Activated CD8-positive, alpha-beta memory T cell treated with anti-CD3 and anti-CD28 coated beads, Interleukin-2, amount 50 U/mL, for 48 hours (primary cell): Measurements from ENCODE around the gene SLCO4C1.
"Not testable (repeated sequence)": the region's sequence is repeated elsewhere in the genome, so short reads cannot be mapped to it uniquely, and the experiment has no call there.

Experiments used
- DNase-seq: peaks from one replicate; pipeline ENCODE4 v3.0.0-alpha.2; 2020

SLCO4C1 gene, protein sequence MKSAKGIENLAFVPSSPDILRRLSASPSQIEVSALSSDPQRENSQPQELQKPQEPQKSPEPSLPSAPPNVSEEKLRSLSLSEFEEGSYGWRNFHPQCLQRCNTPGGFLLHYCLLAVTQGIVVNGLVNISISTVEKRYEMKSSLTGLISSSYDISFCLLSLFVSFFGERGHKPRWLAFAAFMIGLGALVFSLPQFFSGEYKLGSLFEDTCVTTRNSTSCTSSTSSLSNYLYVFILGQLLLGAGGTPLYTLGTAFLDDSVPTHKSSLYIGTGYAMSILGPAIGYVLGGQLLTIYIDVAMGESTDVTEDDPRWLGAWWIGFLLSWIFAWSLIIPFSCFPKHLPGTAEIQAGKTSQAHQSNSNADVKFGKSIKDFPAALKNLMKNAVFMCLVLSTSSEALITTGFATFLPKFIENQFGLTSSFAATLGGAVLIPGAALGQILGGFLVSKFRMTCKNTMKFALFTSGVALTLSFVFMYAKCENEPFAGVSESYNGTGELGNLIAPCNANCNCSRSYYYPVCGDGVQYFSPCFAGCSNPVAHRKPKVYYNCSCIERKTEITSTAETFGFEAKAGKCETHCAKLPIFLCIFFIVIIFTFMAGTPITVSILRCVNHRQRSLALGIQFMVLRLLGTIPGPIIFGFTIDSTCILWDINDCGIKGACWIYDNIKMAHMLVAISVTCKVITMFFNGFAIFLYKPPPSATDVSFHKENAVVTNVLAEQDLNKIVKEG

DNA sequence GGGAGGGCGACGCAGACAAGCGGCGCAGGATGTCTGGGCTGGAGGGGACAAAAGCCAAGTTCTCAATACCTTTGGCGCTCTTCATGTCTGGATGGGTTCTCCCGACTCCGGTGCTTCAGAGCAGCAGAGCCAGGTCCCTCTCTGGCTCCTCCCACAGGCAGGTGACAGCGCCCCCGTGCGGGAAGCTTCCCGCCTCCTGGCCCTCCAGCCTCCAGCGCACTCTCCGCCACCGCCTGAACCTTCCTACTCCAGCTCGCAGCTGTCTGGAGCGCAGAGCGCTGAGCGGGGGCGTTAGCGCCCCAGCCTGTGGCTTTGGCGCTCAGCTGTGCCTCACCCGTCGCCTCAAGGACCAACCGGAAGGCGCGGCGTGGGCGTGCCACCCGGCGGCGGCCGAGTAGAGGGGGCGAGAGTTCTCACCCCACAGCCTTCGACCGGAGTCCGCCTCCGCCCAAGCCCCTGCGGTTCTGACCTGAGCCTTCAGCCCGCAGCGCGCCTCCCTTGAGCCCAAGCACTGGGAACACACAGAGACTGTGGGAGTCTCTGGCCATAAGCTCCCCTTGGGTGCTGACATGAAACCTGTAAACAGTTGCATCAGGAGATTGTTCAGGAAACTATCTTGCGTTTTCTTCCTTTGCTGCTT lies at the start of gene SLCO4C1:
TSS of gene SLCO4C1 (minus strand) at position 107 of the 640 bp plus-strand sequence. CDS start at position 85, 22 bp downstream.
- peak; percentile 87 for DNase-seq

DNA sequence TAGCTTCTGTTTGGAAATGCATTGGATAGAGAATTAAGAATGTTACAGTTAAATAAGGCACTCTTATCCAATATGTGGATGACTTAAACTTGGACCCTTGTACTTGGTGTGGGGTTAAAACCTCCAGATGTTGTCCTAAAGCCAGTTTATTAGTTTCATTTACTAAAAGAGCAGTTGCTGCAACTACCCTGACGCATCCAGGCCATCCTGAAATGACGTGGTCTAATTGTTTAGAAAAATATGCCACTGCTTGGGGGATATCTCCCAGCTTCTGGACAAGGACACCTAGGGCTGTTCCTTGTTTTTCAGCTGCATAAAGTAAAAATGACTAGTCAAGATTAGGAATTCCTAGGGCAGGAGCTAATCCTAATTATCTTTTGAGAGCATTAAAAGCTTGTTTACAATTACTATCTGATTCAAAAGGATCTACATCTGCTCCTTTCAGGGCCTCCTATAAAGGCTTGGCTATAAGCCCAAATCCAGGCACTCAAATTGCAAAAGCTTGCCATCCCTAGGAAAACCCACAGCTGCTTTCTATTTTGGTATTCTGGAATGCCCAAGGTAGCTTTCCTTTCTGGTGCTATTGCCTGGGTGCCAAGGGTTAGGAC lies 45.7 kb upstream of the SLCO4C1 start:
- no peak for DNase-seq

DNA sequence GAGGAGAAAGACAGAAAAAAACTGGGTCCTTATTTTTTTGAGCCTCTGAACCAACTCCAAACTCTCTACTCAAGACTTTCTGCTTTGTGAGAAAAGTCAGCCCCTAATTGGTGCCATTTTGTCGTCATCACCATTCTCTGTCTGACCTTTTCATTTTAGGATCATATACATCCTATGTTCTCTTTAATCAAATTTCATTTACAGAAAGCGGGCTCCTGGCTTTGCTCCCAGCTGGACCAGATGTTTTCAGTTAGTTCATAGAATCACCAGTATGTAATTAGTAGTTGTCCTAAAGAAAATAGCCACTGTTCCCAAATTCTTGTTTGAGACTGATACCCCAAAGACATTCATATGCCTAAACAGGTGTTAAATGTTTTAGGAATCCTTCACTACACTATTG lies 28.6 kb upstream of the SLCO4C1 start:
- DNase-seq: no peak

DNA sequence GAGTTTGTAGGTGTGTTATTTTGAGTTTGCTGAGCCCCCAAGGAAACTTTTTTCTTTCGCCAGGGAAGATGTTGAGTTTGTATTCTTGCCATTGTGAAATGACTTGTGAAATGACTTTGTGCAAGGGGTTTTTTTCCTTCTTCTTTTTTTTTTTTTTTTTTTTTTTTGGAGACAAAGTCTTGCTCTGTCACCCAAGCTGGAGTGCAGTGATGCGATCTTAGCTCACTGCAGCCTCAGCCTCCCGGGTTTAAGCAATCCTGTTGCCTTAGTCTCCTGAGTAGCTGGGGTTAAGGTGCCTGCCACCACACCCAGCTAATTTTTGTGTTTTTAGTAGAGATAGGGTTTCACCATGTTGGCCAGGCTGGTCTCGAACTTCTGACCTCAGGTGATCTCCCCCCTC lies 22.7 kb upstream of the SLCO4C1 start:
- DNase-seq: not testable (repeated sequence)

DNA sequence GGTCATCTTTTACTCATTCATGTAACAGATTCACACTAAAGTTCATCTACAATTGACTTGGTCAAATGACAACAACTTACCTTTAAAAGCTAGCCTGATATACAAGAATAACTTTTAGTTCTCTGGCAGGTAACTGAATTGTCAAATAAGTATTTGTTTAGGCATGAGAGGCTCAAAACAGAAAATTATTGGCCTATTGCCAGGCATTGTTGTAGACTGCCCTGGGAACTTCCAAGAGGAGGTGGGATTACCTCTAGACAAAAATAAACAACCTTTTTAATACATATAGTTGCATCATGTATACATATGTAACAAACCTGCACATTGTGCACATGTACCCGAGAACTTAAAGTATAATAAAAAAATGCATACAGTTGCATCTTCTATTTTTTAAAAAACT lies 18.2 kb upstream of the SLCO4C1 start:
- no peak for DNase-seq

DNA sequence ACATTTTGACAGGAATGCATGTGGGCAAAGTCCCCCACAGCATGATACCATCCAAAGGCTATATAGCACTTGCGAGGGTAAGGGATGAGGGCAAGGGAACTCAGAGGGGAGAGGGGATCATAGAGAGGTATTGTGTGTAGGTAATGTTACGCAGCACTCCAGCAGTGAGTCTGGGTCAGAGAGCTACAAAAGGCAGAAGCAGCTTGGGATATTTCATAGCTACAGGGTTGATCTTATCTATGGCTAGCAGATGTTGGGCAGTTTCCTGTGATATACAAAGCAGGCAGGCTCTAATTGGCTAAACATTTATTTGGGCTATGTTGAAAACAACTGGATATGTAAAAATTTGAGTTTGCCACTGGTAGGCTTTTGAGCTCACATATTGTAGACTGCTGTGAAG lies 17.8 kb upstream of the SLCO4C1 start:
- DNase-seq: no peak

DNA sequence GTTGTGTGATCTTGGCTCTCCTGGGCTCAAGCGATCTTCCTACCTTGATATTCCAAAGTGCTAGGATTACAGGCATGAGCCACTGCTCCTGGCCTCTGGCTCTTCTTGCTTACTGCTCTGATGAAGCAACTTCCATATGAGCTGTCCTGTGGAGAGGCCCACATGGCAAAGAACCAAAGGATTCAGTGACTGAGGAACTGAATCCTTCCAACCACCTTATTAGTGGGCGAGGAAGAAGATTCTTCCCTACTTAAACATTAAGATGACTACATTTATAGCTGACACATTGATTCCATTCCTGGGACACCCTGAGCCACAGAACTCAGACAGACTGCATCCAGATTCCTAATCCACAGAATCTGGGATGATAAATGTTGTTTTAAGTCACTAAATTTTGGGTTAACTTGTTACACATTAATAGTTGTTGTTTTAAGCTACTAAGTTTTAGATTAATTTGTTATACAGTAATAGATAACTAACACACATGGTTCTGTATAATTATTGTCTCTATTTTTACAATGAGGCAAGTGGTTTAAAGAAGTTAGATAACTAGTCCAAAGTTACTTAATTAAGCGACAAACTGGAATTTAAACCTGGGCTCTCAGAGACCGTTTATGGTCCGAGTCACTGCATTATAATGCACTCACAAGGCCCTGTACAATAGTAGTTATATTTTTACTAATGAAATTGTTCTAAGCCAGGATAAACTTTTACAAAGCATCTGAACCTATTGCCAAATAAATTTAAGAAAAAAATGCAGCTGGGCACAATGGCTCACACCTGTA lies 16.7 kb upstream of the SLCO4C1 start:
- no peak for DNase-seq

DNA sequence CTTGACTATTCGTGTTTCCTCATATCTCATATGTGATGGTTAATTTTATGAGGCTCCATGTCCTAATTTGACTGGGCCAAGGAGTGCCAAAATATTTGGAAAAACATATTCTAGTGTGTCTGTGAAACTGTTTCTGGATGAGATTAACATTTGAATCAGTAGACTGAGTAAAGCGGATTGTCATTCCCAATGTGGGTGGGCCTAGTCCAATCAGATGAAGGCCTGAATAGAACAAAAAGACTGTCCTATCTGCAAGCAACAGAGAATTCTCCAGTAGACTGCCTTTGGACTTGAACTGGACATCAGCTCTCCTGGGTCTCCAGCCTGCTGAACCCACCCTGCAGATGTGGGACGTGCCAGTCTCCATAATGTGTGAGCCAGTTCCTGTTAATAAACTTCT lies 13.5 kb upstream of the SLCO4C1 start:
- no peak for DNase-seq

DNA sequence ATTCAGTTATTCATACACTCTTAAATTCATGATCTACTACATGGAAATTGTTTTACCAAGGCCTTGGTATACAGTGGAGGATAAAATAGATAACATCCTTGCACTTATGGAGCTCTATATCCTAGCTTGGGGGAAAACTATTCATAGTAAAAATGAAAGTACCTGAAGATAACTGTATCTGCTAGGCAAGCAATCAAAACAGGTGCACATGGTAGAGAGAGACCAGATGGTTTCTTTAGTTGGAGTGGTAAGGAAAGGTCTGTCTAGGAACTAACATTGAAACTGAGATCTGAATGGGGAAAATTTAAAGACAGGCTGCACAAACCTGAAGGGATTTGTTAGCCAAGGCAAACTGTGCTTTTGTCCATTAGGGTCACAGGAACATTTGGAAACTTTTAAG lies 11.1 kb upstream of the SLCO4C1 start:
- no peak for DNase-seq

DNA sequence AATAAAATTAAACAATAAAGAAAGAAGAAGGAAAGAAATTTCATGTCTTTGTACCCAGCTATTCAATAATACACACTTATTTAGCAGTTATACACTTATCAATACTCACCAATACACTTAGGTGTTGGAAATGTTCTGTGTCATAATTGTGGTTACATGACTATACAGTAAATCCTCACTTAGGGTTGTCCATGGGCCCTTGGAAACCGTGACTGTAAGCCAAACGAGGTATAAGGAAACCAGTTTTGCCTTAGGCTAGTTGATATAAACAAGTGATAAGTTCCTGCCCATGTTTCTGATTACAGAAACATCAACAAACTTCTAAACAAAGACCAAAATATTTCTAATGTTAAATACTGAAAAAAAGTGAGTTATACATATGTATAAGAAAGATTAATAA lies 10.0 kb upstream of the SLCO4C1 start:
- no peak for DNase-seq

DNA sequence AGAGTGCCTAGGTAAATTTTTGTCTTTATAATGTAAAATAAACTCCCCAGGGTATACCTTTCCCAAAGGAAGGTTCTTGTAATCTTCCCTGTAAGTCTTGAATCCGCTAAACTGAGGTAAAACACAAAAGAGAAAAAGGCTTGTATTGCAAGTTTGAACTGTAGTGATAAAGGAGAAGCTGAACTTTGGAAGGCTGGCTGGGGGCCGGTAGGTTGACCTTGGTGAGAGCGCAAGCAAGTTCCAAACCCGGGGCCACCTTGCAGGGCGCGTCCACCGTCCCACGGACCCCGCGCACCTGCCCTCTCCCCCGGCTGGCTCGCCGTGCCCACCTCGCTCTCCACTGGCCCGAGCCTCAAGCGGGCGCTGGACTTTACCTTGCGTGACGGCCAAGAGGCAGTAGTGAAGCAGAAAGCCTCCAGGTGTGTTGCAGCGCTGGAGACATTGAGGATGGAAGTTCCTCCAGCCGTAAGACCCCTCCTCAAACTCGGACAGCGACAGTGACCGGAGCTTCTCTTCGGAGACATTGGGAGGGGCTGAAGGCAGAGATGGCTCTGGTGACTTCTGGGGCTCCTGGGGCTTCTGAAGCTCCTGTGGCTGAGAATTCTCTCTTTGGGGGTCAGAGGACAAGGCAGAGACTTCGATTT lies 428 bp downstream of the SLCO4C1 start:
- DNase-seq: no peak

DNA sequence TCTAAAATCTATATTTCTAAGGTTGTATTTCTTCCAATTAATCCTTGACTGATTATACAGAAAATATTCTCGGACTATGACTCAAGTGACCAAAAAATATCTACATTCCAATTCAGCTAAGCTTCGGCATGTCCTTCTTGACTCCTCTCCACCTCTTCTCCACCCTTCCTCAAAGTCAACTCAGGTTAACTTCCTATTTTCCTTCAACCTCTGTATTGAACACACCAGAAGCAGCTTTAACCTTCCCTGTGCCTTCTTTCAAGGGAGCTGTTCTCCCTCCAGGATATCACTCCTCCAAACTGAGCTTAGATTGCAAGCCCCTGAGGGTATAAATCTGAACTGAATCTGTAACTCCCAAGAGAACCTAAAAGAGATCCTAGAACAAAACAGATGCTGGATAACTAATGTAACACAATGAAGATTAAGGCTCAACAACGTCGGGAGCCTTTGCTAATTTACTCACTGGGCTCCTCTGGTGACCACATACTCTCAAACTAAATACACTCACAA lies 1.1 kb downstream of the SLCO4C1 start:
- no peak for DNase-seq

DNA sequence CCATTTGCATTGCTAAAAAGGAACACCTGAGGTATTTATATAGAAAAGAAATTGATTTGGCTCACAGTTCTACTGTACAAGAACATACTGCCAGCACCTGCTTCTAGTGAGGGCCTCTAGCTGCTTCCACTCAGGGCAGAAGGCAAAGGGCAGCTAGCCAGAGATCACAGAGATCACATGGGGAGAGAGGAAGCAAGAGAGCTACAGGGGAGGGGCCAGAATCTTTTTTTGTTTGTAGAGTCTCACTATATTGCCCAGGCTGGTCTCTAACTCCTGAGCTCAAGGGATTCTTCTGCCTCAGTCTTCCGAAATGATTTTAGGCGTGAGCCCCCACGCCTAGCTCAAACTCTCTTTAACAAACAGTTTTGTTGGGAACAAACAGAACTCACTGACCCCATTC lies 6.1 kb downstream of the SLCO4C1 start:
- no peak for DNase-seq

DNA sequence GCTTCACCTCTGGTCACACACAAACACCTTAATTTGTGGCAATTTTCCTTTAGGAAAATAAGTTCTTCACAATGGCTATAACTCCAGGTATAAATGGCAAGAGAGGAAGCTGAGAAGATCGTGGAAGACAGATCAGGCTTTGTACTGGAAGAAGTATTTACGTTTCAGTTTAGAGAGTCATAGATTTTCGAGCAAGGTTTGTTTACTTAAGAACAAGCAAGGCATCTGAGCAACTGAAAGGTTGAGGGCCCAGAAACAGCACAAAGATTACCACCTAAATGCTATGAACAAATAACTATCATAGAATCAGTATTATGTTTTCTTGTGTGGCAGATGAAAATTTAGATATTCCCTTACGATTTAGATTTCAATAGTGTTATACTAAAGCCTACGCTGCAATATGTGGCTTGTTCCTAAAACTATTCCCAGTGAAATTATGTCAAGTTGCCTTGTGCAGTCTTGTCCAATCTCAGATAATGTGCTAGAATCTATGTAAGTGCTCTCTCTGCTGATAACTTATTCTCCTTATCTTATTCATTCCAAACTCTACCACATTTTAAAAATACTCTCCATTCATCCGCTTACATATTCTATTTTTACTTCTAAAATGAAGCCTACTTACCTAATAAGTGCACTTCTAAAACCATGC lies 6.7 kb downstream of the SLCO4C1 start:
- DNase-seq: no peak

DNA sequence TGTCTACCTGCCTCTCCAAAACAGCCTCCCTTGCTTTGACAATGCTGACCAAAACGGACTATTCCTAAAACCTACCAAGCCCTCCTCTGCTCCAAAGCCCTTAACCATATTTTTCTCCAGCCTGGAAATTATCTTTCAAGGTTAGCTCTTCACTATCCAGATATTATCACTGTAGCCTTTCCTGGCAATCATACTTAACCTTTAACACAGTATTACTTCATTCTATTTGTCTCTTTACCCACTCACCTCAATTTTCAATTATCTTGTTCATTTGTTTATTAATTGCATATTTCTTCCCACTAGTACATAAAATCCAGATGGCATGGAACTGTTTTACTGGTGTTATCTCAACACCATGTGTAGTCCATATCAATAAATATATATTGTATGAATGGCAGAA lies 7.5 kb downstream of the SLCO4C1 start:
- no peak for DNase-seq

DNA sequence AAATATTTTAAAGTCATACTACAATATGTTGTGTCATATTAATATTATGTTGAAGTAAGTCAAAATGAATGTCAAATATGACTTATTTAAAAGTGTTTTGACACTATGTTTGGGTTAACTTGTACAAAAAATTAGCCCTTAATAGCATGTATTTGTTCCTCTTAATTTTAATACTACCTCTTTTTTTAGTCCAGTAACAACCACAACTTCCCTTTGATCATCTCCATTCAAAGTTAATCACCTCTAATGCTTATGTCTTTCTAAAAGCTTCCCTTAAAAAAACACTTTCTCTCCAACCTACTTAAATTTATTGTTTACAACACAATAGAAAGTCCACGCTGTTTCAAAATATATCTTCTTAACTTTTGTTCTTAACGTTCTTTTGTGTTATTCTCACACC lies 9.6 kb downstream of the SLCO4C1 start:
- no peak for DNase-seq

DNA sequence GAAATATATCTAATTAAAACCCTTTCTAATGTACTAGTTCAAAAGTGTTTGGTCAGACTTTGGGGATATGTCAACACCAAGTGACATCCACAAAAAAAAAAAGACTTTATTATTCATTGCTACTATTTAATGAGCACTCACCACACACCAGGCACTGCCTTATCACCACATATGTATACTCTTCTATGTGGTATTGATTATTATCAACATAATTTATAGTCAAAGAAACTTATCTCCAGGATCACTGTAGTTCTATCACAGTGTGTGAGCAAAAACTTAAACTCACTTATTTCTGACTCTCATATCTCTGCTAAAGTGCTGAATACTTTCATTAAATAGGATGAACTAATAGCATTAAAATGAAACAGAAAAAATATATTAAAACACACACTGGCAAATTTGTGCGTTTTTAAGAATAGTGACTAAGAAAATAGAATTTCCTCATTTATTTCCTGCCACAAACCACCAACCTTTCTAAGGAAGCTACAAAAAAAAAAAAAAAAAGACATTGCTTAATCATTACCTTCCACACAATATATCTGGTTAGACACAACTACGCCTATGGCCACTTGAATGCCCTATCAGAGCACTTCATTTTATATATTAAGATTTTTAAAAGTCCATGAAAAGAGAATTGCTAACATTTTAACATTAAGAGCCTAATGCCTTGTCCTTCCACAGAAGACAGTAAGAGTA lies 12.8 kb downstream of the SLCO4C1 start:
- DNase-seq: no peak

DNA sequence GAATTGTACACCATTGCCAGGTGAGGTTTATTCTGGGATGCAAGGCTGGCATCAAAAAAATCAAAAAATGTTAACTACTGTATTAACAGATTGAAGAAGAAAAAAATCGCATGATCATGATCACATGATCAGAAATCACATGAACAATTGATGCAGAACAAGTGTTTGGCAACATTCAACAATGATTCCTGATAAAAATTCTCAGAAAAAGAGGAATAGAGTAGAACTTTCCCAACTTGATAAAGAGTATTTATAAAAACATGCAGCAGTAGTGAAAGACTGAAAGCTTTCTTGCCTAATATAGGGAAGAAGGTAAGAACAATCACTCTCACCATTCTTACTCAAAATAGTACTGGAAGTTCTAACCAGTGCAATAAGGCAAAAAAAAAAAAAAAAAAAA lies 16.4 kb downstream of the SLCO4C1 start:
- no peak for DNase-seq

DNA sequence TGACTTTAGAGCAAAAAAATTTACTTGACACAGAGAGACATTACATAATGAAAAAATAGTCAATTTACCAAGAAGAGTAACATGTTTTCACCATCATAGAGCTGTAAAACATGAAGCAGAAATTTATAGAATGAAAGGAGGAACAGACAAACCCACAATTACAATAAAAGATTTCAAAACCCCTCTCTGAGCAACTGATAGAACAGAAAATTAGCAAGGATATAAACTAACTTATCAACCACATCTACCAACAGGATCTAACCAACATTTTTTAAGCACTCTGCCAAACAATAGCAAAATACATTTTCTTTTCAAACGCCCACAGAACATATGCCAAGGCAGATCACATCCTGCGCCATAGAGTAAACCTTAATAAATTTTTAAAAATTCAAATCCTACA lies 17.9 kb downstream of the SLCO4C1 start:
- DNase-seq: no peak

DNA sequence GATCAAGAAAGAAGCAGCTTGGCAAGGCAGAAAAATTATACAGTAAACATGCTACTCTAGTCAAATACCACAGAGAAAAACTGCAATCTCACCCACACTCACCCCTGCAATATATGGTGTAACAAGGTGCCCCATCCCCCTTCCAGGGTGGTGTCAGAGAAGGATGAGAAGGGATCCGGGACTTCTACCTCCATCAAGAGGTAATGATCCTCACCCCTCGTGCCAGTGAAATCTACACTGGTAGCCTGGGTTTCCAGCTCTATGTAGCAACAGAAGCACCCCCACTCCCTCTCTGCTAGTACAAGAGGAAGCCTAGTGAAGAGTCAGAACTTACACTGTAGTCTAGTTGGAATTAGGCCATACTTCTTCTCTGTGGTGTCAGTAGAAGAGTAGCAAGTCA lies 18.9 kb downstream of the SLCO4C1 start:
- DNase-seq: no peak

DNA sequence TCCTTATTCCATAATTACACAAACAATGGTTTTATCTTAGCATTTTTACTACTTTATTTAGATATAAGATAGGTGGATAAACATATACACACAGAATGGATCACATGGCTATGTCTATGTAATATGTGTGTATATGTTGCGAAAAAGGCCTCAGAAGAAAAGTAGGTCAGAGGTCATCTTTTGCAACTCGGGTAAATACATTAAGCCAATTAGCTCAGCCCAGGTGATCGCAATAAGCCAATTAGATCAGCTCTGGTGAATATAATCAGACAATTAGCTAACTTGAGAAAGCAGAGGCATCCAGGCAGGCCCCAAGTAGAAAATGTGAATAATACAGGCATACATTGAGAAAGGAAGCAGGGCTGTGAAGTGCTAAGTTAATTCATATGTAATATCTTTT lies 24.3 kb downstream of the SLCO4C1 start:
- no peak for DNase-seq
